MV-4-11 (cell line): Measurements from ENCODE around the gene GBA3.
A peak's percentile ranks its signal among the peaks of the same experiment; 100 is the strongest.

Source experiments
- DNase-seq: peaks from one replicate; lab custom pipeline; 2025; lab: John Stamatoyannopoulos, UW

Gene GBA3

DNA sequence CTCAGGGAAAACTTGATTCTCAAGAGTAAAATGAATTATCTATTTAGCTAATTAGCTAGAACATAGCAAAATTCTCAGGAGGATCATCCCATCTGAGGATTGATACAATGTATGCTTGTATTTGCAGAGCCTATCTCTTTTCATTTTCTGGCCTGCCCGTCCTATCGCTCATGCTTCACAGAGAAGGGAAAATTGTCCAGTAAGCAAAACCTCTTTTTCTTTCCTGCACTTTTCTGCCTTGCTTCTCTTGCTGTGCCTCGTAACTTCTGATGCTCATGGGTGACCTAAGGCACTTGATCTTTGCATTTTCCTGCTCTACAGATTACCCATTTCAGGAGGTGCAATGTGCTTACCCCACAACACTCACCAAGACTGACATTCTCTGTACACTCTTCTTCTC is 88.1 kb downstream of the GBA3 start:
- DNase-seq, result no peak

DNA sequence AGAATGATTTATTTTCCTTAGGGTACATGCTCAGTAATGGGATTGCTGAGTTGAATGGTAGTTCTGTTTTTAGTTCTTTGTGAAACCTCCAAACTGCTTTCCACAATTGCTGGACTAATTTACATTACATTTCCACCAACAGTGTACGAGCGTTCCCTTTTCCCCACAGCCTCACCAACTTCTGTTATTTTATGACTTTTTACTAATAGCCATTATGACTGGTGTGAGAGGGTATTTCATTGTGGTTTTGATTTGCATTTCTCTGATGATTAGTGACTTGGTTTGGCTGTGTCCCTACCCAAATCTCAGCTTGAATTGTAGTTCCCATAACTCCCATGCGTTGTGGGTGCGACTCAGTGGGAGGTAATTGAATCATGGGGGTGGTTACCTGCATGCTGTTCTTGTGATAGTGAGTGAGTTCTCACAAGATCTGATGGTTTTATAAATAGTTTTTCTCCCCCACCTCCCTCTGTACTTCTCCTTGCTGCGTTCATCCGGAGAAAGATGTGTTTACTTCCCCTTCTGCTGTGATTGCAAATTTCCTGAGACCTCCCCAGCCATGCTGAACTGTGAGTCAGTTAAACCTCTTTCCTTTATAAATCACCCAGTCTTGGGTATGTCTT is 95.1 kb downstream of the GBA3 start:
- DNase-seq, result peak; percentile 44

DNA sequence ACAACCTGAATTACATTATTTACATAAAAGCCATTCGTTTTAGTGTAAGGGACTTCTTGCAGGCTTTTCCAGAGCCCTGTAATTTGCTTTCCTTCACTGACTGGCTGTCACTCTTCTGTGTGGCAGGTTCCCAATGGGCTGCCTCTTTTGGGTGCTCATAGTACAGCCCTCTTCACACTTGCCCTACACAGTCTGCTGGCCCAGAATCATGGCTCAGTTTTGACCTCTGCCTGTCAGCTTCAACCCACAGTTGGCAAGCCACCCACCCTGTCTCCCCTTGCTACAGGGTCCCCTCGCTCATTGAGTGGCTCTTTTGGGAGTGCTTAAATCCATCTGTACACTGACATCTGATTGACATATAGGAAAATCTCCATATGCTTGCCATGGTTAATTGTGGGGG is 97.9 kb downstream of the GBA3 start:
- DNase-seq, result no peak

DNA sequence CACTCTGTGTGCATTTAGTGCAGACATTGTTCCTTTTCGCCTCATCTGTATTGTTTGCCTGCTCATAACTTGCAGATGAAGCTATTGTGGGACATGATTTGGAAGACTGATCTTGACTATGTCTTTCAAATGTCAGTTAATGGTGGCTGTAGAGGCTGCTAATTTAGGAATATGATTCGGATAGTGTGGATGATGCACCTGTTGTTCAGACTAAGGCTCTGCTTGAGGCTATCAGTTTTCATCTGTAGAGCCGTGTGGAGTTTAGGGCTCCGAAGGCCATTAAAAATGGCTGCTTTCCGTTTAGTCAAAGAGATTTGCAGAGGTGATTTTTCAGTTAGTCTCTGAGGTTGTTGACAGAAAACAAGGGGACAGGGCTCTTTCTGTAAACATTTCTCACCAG is 102.0 kb downstream of the GBA3 start:
- no peak for DNase-seq

DNA sequence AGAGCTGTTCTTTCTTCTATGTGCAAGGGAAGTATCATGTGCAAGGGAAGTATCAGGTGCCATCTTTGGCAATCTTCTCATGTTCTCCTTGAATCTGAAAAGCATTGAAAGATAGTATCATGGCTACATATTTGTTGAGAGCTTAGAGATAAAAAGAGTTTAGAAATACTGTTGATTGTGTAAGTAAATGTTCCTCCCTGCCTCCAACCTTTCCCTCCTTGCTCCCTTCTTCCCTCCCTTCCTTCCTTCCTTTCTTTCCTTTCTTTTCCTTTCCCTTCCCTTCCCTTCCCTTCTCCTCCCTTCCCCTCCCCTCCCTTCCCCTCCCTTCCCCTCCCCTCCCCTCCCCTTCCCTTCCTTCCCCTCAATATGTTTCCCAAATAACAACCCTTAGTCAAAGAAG is 108.7 kb downstream of the GBA3 start:
- no peak for DNase-seq

DNA sequence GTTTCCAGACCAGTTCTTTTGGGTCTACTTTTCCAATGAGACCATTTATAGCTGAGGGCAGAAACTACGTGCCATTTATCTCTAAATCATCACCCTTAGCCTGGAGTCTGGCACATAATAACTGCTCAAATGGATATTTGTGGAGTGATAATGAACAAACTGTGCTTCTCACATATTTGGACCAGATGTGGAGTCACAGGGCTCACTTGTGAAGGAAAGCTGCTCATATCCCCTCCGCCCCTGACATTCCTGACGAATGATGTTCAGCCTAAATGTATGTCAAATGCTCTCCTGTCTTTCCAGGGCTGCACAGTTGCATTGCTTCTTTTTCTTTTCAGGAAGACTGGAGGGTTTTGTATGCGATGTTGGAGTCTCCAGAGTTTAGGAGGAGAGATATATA is 110.1 kb downstream of the GBA3 start:
- DNase-seq, result no peak

DNA sequence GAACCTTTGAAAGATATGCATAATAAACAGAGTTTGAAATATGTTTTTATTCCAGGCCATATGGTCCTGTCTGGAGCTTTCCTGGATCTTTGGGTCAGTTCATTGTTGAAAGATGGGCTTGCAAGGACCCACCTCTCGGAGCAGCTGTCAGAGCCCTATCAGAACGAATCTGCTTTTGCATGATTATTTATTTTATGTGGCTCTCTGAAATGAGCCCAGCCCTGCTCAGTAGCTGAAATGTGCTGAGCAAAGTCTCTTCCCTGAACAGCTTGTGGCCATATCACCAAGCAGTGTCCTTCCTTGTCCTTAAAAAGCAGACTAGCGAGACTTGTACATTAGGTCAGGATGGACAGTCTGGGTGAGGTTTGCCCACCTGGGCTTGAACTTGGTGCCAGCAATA is 110.8 kb downstream of the GBA3 start:
- DNase-seq, result no peak

DNA sequence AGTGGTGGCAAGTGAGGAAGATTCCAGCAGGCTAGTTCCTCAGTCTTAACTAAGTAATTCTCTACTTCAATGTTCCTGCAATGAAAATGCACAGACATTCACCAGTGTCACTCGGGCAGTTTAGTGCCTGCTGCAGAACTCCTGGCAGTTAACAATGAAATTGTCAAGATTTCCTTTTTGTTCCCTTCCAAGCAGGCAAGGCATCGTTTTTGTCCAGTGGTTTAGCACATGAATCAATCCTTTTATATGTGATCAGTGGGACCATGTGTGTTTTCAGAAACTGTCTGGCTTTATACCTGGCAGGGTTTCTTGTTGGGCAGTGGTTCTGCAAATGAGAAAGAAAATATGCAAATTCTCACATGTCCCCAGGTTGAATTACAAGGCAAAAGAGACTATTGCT is 122.2 kb downstream of the GBA3 start:
- no peak for DNase-seq

DNA sequence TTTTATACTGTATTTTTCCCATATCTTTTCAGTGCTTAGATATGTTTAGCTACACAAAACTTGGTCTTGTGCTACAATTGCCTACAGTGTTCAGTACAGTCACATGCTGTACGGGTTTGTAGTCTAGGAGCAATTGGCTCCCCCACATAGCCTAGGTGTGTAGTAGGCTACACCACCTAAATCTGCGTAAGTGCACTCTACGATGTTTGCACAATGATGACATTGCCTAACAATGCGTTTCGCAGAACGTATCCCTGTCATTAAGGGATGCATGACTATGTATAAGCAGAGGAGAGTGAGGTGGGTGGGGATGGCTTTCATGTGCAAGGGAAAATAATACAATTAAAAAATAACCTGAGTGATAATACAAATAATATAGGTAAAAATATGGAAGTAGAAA is 131.4 kb downstream of the GBA3 start:
- DNase-seq, result no peak

DNA sequence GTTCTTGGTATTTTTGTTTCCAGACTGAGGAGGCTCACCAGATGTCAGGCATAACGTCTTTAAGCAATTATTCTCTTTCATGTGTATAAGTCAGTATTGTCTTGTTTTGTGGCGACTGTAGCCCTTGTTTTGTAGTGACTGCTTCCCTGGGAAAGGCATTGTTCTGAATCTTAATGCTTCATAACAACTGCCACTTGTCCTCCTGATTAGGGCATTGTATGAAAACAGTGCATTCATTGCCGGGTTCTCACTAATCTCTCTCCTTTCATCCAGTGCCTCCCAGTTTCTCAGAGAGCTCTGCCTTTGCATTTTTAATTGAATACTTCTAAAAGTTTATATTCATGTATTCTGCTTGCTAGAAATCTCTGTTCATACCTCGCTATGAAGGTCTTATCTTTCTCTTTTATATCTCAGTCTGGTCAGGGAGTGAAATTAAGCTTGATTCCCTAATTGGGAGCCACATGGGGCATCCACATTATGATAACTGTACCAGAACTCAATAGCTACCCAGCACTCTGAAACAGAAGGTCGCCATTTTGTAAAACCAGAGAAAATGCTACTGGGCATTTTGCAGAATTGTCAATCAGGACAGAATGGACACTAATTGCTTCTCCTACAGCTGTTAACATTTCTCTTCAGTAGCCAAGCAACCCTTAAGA is 149.8 kb downstream of the GBA3 start:
- no peak for DNase-seq

DNA sequence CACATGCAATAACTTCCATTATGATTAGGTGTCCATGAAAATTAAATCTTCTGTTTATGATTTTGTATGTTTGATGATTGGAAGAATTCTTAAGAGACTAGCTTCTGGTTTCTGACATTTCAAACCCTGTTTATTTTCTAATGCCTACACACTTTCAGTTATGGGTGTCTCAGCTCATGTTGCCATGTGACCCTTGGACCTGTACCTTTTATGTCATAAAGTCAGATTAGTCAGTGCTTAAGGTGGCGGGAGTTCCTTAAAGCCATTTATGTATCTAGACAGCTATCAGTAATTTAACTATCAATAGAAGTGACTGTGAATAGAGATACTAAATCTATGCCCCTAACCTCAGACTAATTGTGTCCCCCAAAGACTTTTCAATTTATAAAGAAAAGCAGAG is 155.6 kb downstream of the GBA3 start:
- no peak for DNase-seq

DNA sequence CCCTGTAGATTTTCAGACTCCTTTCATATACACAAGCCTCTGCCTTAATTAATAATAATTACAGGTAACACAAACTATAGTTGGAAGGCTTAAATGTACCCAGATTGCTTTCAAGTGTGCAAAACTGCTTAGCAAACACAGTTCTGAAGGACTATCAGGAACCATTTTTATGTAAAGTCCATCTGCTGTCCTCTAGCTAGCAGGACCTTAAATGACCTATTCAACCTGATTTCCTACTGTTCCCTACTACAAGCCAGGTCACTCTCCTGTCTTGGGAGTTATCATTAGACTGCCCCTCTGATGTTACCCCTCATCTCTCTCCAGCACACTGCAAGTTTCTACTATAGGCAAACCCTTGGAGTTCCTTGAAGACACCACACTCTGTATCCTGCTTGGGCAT is 157.3 kb downstream of the GBA3 start:
- DNase-seq, result no peak

DNA sequence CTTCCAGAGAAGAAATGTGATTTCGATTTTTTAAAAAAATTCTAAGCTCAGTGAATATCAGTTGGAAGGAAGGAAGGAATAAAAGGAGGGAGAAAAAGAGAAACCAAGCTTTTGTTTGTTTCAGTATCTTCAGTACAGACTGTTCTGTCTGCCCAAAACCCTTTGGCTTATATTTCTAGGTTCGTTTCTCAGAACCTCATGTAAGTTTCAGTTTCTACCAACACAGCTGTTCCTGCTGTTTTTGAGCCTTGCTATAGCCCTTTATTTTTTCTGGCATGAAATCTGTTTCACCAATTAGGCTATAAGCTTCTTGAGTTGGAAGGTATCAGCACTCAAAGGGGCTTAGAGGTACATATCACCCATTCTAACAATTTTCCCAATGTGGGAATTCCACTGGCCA is 157.9 kb downstream of the GBA3 start:
- DNase-seq, result no peak

DNA sequence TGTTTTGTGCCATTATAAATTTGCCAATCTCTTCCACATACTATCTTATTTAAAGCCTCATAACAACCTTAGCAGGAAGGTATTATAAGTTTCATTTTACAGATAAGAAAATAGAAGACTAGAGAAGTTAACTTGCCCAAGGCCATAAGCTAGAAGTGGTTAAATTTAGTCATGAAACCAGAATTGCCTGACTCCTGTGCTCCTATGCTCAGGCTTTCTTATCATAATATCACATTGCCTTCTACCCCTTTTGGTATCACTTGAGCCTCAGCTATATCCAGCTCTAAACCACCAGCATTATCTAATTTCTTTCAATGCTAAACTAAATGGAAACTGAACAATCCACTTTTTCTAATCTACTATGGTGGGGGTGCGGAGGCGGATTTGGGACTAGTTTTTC is 164.7 kb downstream of the GBA3 start:
- DNase-seq, result no peak

DNA sequence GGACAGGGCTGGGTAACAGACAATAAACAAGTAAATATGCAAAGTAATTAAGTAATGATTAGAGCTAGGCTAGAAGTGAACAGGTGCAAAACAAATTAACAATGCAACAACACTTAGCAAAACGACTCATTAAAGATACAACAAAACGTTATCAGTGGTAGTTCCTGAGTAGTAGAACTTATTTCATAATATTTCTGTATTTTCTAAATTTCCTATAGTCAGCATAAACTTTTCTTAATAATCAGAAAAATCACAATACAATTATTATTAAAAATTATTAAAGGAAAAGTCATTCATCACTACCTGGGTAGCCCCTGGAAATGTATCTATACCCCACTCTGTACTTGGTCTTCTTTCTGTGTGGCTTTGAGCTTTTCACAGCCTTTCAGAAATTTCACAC is 166.6 kb downstream of the GBA3 start:
- DNase-seq, result no peak
